Duodenal mucosa (tissue), 2 donors: ENCODE data around the gene COL17A1.

Experiments
- H3K27ac ChIP-seq: one replicate; pipeline ENCODE4 v1.7.0; 2013; ENCODE audit warnings: low read depth, low read length
- H3K27me3 ChIP-seq, 2 donors: one replicate each; pipeline ENCODE4 v1.7.0; 2013; ENCODE audit warnings: low read length in 2 of 2, control low read depth in 1 of 2; ENCODE audit not compliant: insufficient read depth in 2 of 2, control insufficient read depth in 1 of 2
- H3K36me3 ChIP-seq, 2 donors: one replicate each; pipeline ENCODE4 v1.7.0; 2013; ENCODE audit warnings: low read length in 2 of 2, control low read depth in 1 of 2; ENCODE audit not compliant: insufficient read depth in 2 of 2, control insufficient read depth in 1 of 2
- H3K4me1 ChIP-seq, 2 donors: one replicate each; pipeline ENCODE4 v1.7.0; 2013; ENCODE audit warnings: low read length in 2 of 2, control low read depth in 1 of 2; ENCODE audit not compliant: insufficient read depth in 2 of 2, control insufficient read depth in 1 of 2
- H3K4me3 ChIP-seq, 2 donors: one replicate each; pipeline ENCODE4 v1.7.0; 2013; ENCODE audit warnings: low read length in 2 of 2, low read depth in 1 of 2
- H3K9ac ChIP-seq, 2 donors: one replicate each; pipeline ENCODE4 v1.7.0; 2013; ENCODE audit warnings: low read length in 2 of 2, low read depth in 1 of 2
- H3K9me3 ChIP-seq, 2 donors: one replicate each; pipeline ENCODE4 v1.7.0; 2013; ENCODE audit warnings: low read length in 2 of 2, control low read depth in 1 of 2; ENCODE audit not compliant: control insufficient read depth in 1 of 2

COL17A1 gene

DNA sequence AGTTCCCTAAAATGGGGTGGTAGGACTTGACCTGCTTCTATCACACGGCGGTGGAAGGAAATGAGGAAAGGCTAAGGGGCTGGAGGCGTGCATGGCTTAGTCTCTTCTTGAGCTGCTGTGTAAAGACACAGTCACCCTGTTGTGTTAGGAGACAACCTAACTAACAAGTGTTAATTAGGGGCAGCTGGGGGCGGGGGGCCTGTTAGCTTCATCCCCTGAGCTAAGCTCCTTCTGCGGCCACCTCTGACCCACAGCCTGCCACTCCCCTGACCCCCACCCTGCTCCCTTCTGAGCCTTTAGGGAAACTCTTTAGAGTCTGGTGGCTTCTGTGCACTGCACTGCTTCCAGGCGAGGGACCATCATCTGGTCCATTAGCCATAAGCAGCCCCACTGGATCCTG is 28.0 kb downstream of the COL17A1 start:
- H3K9ac ChIP-seq = no peak overlapping the region
- no peaks in the 10 kb centered on the region for H3K27me3 ChIP-seq
- no peaks in the 10 kb centered on the region for H3K36me3 ChIP-seq
- peaks cover 9% of the 10 kb centered on the region in 2 donors for H3K4me1 ChIP-seq
- H3K4me3 ChIP-seq = no peak overlapping the region
- H3K27ac ChIP-seq = no peak overlapping the region
- H3K9me3 ChIP-seq = no peaks in the 10 kb centered on the region

DNA sequence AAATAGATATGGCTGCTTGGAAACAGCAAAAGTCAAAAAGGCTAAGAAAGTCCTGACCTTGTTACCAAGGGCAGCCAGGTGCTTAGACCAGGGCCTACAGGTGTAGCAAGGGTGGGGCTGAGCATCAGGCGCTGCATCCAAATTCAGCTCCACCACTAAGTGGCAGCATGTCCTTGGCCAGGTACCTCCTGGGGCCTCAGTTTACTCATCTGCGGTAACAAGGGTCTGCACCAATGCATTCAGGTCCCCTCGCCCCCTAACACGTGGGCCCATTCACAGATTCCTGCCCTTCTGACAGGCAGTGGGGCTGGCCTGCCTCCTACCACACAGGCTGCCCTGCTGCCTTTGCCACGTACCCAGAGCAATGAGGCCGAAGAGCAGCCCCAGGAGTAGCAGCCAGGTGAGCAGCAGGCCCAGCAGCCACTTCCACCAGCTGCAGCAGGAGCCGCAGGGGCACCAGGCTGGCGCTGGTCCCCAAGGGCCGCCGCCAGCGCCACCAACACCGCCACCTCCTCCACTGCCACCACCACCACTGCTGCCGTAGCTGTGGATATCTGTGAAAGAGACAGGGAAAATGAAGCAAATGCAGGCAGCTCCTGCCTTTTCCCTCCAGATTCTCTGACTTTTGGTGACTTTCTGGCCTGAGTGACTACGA is 28.9 kb downstream of the COL17A1 start:
- Histone ChIP-seq H3K27me3 (no peaks in the 10 kb centered on the region), H3K4me1 (peaks cover 16 to 17% of the 10 kb centered on the region in 2 donors), H3K36me3 (no peaks in the 10 kb centered on the region), H3K9ac (no peak overlapping the region), H3K9me3 (no peaks in the 10 kb centered on the region), H3K4me3 (no peak overlapping the region), H3K27ac (no peak overlapping the region)

DNA sequence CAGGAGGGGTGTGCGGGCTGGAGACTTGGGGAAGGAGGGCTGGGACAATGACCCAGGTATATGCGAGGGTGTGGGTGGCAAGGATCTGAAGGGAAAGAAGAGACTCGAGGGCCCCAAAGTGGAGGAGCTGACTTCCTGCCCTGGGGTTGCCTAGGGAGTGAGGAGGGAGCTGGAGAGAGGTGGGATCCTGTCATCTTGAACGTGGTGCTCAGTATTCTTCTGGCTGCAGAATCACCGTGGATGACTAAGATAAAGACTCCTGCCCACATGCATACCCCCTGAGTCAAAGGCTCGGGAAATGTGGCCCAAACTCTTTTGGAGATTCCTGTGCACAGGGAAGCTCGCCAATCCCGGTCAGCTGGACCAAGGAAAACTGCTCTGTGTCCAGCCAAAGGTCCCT is 31.2 kb downstream of the COL17A1 start:
- H3K27ac ChIP-seq = no peak overlapping the region
- no peaks in the 10 kb centered on the region for H3K9me3 ChIP-seq
- no peaks in the 10 kb centered on the region for H3K36me3 ChIP-seq
- no peak overlapping the region for H3K9ac ChIP-seq
- peaks cover 37 to 39% of the 10 kb centered on the region in 2 donors for H3K4me1 ChIP-seq
- no peak overlapping the region for H3K4me3 ChIP-seq
- H3K27me3 ChIP-seq = no peaks in the 10 kb centered on the region

DNA sequence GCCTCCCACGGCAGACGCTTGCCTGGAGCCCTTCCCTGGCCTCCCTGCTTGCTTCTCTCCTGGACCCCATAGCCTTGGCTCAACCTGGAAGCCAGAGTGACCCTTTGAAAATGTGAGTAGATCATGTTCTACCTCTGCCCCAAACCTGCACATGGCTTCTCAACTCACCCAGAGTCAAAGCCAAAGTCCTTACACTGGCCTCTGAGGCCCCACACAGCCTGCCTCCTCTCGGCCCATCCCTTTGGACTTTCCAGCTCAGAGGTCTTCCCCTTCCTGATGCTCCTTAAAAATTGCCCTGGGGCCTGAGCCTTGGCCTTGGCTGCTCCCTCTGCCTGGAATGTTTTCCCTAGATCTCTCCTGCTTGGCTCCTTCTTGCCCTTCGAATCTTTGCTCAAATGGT is 32.5 kb downstream of the COL17A1 start:
- peak overlapping the region in 1 of 2 donors; percentile 49 for H3K4me3 ChIP-seq
- peak overlapping the region; percentile 48 to 54 for H3K9ac ChIP-seq
- H3K27me3 ChIP-seq = no peaks in the 10 kb centered on the region
- H3K4me1 ChIP-seq = peaks cover 44 to 49% of the 10 kb centered on the region in 2 donors
- H3K9me3 ChIP-seq = no peaks in the 10 kb centered on the region
- no peaks in the 10 kb centered on the region for H3K36me3 ChIP-seq
- H3K27ac ChIP-seq = peak overlapping the region; percentile 77

DNA sequence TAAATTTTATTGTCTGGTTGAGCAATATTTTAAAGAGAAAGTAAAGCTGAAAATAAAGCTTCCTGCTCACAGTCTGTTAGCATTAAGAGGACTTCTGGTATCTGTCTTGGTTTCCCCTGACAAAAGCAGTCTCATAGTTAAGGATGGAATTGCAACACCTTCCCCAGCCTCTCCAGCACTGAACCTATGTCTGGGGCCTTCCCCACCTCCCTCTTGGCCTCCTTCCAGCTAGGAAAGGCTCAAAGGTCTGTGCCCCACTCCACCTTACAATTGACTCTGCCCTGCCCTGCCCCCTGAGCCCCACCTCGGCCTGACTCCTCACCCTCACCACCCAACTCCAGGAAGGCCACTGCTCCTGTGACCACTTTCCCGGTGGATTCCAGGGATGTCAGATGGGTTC is 33.2 kb downstream of the COL17A1 start:
- H3K27ac ChIP-seq = peak overlapping the region; percentile 77
- H3K9ac ChIP-seq = peak overlapping the region; percentile 48 to 54

DNA sequence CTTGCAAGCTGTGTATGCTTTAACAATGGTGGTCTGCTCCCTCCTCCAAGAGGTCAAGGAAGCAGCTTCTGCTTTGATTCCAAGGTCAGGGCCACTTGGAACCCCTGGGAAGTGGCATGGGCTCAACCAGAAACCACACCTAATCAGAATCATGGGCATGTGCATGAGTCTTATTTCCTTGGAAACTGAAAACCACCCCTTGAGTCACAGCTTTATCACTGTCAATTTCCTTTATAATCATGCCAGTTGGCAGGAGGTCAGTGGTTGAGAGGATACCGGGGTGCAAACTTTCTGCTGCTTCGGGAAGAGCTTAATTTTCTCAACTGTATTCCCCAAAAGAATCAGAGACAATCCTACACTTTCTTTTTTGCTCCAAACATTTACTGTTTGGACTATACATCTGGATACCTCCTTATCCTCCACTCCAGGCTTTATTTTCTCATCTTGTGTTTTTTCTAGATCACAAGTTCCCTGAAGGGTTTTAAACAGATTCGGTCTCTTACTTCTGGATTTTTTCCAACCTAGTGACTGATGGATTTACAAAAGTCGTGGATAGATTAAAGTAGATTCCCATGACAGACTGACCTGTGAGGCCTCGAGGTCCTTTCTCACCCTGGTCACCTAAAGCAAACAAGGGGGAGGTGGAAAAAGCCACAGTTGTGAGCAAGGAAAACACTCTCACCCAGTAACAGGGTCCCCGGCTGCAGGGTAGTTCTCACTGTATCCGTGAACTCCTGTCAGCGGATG is 36.0 kb downstream of the COL17A1 start:
- H3K27me3 ChIP-seq = no peaks in the 10 kb centered on the region
- H3K36me3 ChIP-seq = no peaks in the 10 kb centered on the region
- no peak overlapping the region for H3K9ac ChIP-seq
- no peak overlapping the region for H3K27ac ChIP-seq
- H3K4me1 ChIP-seq = peaks cover 44 to 49% of the 10 kb centered on the region in 2 donors
- H3K9me3 ChIP-seq = no peaks in the 10 kb centered on the region
- no peak overlapping the region for H3K4me3 ChIP-seq

More for the DNA sequence above, 33.2 kb downstream of the COL17A1 start:
- H3K4me3 ChIP-seq = peak overlapping the region in 1 of 2 donors; percentile 49
- H3K9me3 ChIP-seq = no peaks in the 10 kb centered on the region
- H3K36me3 ChIP-seq = no peaks in the 10 kb centered on the region
- H3K27me3 ChIP-seq = no peaks in the 10 kb centered on the region
- peaks cover 44 to 49% of the 10 kb centered on the region in 2 donors for H3K4me1 ChIP-seq

DNA sequence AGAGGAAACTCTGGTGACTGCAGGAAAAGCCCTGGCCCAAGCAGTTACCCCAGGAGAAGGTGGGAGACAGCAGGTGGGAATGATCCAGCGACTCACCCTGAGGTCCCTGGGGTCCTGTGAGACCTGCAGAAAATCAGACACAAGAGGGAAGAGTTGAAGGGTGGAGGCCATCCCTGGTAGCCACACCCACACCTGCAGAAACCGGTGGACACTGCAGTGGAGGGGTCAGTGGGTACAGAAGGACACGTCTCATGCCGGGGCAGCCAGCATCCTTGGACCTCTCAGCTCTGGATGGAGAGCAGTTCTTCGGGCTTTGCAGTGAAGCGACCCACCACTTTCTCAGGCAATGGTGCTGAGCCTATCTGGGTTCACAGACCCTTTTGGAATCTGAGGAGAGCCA is 39.0 kb downstream of the COL17A1 start:
- H3K9ac ChIP-seq = no peak overlapping the region
- no peak overlapping the region for H3K4me3 ChIP-seq

DNA sequence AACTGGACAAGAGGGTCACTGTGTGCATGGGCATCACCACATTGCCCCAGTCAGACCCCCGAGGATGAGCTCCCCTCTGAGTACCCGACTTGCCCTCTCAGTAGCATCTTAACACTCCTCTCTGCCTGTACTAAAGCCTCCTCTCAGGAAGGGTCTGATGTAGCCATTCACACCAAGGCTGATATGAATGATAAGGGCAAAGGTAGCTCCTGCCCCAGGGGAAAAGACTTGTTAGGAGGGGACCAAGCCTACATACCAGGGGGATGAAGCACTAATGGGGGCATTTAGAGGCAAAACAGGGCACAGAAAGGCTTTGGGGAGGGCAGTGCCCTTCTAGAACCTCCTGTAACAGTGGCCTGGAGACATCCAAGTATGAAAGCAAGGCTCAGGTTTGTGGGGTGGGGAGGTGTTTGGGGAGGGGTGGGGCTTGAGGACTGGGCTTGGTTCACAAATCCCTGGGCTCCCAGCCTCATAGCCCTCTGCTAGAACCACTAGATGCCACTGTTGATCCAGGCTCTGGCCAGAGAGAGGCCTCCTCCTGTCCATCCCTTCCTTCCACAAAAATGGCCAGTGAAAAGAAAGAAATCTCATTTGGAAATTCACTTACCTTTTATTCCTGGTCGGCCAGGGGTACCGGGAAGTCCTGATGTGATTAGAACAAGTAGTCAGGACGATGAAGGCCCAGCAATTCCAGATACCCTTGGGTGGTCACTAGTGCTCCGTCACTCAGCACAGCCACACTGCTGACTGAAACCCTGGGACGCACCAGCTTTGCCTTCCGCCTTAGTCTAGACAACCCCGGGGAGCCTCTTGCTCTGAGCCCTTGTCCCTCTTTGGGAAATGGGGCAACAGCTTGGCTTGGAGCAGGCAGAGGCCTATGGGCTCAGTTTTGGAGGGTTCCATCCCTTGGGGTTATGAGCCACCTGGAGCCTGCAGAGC is 40.3 kb downstream of the COL17A1 start:
- Histone ChIP-seq H3K36me3 (no peaks in the 10 kb centered on the region), H3K9me3 (no peaks in the 10 kb centered on the region), H3K27ac (no peak overlapping the region), H3K4me3 (no peak overlapping the region), H3K27me3 (no peaks in the 10 kb centered on the region), H3K4me1 (peaks cover 15 to 20% of the 10 kb centered on the region in 2 donors), H3K9ac (no peak overlapping the region)

More for the DNA sequence above, 39.0 kb downstream of the COL17A1 start:
- H3K4me1 ChIP-seq = peaks cover 26 to 32% of the 10 kb centered on the region in 2 donors
- H3K9me3 ChIP-seq = no peaks in the 10 kb centered on the region
- H3K36me3 ChIP-seq = no peaks in the 10 kb centered on the region
- H3K27ac ChIP-seq = no peak overlapping the region
- no peaks in the 10 kb centered on the region for H3K27me3 ChIP-seq

DNA sequence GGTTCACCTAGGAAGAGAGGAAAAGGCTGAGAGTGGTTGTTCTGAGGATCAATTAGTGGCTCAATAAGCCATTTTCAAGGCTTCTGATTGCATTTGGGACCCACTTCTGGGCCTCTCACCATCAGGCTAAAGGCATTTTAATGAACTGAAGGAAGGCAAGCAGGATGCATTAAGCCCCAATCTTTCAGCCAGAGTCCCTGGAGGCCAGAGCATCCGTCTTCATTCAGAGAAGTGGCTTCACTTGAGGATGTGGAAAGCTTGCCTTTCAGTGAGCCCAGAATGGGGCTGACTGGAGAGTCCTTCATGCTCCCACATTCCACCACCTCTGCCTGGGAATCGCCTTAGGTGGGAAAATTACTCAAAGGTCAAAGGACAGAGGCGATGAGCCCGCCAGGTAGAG is 41.8 kb downstream of the COL17A1 start:
- Histone ChIP-seq H3K27ac (no peak overlapping the region), H3K9me3 (no peaks in the 10 kb centered on the region), H3K4me1 (peaks cover 2 to 4% of the 10 kb centered on the region in 2 donors), H3K9ac (no peak overlapping the region), H3K4me3 (no peak overlapping the region), H3K36me3 (no peaks in the 10 kb centered on the region), H3K27me3 (no peaks in the 10 kb centered on the region)
